NB4 (cell line): ENCODE results near the gene COL4A4.

Experiments used
- MAX ChIP-seq: IDR thresholded peaks from 2 replicates; pipeline ENCODE4 v1.6.1; 2011; ENCODE audit warnings: low read depth, low read length
- MYC ChIP-seq: IDR thresholded peaks from 2 replicates; pipeline ENCODE4 v1.6.1; 2011; ENCODE audit warnings: low read depth, low read length
- POLR2A ChIP-seq: IDR thresholded peaks from 2 replicates; pipeline ENCODE4 v1.6.1; 2011; ENCODE audit warnings: mild to moderate bottlenecking; ENCODE audit not compliant: insufficient read length; ENCODE audit errors: extremely low read depth
- TF ChIP-seq, protein P1 (sequence below): IDR thresholded peaks from one replicate; pipeline ENCODE4 v1.5.1; 2012; ENCODE audit warnings: low read depth, low read length

DNA sequence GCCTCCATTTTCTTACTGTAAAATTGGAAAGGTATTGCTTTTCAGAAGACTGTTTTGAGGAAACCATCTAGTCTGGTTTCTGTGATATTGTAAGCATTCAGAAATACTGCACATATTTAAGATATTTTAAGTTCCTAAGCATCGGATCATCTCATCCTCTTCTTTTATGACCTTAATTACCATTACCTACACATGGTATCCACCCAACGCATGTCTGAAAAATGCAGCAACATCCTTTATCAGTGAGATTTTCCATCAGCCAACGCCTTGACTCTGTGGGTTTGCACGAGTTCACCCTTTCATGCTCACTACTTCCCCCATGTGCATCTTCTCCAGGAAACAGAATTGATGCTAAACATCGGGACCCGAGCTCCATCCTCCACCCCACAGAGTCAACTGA lies 84.3 kb downstream of the COL4A4 start:
- TF ChIP-seq, protein P1, sequence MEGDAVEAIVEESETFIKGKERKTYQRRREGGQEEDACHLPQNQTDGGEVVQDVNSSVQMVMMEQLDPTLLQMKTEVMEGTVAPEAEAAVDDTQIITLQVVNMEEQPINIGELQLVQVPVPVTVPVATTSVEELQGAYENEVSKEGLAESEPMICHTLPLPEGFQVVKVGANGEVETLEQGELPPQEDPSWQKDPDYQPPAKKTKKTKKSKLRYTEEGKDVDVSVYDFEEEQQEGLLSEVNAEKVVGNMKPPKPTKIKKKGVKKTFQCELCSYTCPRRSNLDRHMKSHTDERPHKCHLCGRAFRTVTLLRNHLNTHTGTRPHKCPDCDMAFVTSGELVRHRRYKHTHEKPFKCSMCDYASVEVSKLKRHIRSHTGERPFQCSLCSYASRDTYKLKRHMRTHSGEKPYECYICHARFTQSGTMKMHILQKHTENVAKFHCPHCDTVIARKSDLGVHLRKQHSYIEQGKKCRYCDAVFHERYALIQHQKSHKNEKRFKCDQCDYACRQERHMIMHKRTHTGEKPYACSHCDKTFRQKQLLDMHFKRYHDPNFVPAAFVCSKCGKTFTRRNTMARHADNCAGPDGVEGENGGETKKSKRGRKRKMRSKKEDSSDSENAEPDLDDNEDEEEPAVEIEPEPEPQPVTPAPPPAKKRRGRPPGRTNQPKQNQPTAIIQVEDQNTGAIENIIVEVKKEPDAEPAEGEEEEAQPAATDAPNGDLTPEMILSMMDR = no peak
- TF ChIP-seq POLR2A (no peak), MYC (no peak), MAX (no peak)
